ENCODE measurements around the gene CCDC60.

Gene CCDC60

DNA sequence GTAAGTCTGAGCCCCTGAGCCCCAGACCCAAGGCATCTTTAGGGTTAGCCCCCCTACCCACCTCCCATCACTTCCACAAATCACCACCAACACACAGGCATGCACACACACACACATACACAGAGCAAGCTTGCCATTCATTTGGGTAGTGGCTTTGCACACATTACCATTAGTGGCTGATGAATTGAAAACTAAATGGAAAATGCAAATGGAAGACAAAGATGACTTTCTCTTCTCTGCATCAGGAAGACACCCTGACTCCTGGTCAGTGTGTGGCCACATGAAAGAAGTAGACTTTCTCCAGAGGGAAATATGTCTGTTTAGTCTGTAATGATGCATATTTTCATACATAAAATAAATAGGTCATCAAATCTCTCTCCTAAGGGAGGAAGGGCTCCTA, 55.2 kb downstream of the CCDC60 start:
- no peak for DNase-seq (ENCODE audit: low spot score)

DNA sequence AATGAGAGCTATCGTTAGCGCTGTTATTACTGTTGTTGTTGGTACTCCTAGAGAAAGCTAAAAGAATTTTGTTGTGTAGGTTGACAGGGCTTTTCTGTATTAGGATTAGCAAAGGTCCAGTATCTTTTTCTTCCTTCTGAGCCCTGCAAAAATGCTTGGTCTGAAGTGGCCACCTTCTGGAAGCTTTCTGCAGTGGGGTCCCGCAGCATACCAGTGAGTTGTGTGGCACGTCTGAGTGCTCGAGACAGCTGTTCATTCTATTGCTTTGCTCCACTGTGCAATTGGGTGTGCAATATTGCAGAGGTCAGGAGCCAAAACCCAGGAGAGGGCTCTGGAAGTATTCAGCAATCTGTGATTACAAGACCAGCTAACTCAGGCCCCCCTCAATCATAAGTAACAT, 57.1 kb downstream of the CCDC60 start:
- DNase-seq (ENCODE audit: low spot score) = no peak

DNA sequence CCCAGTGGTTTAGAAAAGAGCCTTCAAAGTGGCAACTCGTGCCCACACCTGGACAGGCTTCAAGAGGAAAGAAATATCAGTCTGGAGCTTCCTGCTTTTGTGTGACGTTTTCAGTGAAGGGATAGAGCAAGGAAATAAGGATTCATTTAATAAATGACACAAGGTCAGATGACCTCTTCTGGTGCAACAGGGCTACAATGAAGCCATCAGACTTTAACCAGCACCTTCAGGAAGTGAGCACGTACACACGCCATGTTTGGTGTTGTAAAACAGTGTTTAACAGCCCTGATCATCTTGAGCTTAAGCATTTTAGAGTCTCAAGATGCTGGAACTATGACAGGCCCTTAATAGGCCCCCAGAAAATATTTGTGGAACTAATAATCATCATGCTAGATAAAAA, 59.1 kb downstream of the CCDC60 start:
- DNase-seq (ENCODE audit: low spot score) = no peak

DNA sequence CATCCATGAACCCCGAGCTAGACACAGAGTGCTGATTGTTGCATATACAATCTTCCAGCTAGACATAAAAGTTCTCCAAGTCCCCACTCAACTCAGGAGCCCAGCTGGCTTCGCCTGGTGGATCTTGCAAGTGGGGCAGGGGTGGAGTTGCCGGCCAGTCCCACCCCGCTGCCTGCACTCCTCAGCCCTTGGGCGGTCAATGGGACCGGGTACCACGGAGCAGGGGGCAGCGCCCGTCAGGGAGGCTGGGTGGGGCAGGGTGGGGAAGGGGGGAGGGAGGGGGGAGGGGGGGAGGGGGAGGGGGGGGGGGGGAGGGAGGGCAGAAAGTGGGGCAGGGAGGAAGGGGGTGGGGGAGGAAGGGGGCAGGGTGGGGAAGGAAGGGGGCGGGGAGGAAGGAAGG, 63.0 kb downstream of the CCDC60 start:
- no peak for DNase-seq (ENCODE audit: low spot score)

DNA sequence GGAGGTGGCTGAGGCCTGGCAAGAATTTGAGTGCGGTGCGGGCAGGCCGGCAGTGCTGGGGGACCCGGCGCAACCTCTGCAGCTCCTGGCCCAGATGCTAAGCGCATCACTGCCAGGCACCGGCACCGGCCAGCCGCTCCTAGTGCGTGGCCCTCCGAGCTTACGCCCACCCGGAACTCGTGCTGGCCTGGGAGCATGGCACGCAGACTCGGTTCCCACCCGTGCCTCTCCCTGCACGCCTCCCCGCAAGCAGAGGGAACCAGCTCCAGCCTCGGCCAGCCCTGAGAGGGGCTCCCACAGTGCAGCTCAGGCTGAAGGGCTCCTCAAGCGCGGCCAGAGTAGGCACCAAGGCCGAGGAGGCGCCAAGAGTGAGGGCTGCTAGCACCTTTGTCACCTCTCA, 63.7 kb downstream of the CCDC60 start:
- no peak for DNase-seq (ENCODE audit: low spot score)

DNA sequence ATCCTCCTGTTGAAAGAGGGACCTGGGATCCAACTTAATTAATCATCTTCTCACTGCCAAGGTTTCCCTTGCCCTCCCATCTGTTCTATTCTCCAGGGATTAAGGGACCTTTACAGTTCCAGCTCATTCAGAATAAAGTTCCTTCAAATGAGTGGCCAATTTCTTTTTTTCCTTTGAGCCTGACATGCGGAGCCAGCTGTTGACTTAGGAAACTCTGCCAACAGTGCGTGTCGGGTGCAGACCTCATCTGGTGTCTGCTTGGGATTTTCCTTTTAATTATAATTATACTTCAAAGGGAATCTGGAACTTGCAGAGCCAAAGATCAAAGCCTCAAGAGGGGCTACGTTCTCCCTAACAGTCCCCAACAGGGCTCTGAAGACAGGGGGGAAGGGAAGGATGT, 64.8 kb downstream of the CCDC60 start:
- DNase-seq (ENCODE audit: low spot score) = no peak

DNA sequence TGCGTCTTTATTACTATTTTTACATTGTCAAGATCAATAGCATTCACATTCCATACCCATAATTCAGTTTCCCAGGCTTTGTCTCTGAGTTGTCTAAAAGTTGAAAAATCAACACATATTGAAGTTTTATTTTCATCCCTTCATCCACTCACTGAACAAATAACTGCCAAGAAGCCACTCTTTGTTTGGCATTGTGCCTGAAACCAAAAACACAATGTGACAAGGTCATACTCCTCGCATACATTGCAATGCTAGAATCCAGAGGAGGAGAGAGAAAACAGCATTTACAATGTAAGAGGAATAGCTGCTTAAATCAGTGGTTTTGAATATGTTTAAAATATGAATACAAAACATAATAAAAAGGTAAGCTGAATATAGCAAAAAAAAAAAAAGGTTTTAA, 71.8 kb downstream of the CCDC60 start:
- no peak for DNase-seq (ENCODE audit: low spot score)

DNA sequence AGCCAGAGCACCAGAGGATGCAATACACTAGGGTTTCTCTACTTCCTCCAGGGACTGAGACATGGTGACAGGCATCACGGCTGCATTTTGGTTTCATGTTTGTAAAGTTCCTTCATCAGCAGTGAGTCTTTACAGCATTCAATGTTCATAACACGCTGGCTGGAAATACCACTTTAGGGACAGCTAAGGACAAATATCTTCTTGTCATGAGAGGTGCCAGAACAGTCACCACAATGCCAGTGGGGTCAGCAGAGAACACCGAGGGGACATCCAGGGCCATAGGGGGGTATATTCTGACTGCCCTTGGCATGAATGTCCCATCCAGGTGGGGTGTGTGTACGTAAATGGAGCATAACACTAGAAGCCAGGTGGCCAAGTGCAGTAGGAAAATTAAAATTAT, 72.3 kb downstream of the CCDC60 start:
- DNase-seq (ENCODE audit: low spot score) = no peak

DNA sequence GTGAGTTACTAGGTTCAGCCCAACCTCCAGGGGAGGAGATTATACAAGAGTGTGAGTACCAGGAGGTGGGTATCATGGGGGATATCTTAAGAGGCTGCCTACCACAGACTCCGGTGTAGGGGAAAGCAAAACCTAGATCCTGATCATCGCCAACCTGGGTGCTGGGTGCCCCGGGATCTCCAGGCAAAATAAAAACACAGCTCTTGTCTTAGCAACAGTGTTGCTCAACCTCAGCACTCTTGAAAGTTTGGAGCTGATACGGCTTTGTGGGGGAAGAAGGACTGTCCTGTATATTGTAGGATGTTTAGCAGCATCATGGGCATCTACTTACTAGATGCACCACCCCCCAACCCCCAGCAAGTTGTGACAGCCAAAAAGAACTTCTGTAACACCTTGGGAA, 74.5 kb downstream of the CCDC60 start:
- DNase-seq (ENCODE audit: low spot score) = no peak

DNA sequence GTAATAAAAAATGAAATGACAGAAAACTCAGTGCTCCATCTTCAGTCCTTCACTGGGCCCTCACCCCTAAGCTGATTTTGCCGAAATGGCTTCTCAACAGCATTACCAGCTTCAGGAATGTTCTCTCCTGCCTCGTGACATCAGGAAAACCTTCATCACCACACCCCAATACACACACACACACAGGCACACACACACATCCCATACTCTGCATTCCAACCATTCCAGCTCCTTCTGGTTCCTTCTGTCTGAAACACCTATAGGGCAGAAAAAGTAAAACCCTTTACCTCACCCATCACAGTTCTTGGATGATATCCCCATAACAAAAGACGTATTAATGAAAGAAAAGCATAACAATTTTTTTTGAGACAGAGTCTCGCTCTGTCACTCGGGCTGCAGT, 75.9 kb downstream of the CCDC60 start:
- DNase-seq (ENCODE audit: low spot score) = no peak

DNA sequence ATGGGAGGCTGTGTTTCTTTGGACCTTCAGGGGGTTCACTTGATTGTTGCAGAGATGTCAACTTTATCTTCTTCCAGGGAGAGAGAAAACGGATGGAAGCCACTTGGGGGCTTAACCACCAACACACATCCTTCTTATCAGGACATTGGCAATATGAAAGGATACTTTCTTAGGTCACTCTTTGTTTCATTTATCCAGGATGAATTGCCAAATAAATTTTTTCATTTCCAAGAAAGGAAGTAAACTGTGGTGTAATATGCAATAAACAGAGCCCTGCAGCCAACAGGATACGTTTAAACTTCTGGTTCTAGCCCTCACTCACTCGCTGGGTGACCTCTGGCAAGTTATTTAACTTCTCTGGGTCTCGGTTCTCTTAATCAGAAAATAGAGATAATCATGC, 77.8 kb downstream of the CCDC60 start:
- no peak for DNase-seq (ENCODE audit: low spot score)

DNA sequence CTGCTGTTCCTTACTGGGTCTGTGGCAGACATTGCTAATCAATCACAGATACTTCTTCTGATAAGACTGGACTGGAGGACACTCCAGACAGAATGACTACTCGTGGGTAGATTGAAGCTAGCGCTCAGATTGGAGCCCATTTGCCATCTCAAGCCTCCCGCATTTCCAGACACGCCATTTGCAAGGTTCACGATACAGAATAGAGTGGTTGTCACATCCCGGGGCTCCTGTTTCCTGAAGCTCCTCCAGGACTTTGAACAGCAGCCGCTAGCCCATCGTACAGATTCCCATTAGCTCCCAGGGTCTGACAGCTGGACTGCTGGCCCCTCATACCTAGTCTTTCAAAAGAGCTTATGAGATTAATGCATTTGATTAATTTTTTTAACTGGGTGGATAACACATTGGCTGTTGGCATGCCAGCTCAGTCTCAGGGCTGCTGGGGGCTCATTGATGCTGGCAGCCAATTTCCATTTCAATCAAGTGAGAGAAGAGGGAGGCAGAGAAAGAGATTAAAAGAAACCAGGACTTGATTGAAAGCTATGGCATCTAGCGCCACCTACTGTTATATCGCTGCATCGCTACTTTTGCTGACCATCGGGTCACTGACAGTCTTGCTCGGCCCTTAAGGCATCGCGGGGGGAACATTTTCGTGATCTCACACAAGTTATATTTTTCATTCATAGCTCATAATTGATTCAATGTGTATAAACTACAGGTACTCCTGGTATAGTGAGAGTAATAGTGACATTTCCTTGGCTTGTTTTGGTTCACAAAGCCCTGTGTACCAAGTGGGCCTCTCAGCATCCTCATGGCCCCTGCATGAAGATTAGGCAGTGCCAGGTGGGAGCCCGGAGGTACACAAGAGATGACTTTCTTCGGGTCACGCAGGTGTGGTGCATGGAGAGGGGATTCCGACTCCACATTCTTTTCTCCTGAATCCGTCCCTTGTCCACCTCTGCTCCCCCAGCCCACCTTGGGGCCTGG, 78.6 kb downstream of the CCDC60 start:
- peak; percentile 42 for DNase-seq (ENCODE audit: low spot score)

DNA sequence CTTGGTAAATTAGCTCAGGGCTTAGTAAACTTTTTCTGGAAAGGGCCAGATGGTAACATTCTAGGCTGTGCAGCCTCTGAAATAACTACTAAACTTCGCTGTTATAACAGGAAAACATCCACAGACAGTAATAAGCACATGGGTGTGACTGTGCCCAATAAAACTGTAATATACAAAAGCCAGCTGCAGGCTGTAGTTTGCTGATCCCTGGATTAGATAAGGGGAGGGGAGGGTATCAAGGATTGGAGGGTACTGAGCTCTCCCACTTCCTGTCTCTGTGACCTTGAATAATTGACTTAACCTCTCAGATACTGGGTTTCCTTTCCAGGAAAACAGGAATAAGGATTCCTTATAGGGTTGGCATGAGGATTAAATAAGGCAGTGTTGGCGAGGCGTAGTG, 81.2 kb downstream of the CCDC60 start:
- DNase-seq (ENCODE audit: low spot score) = no peak

DNA sequence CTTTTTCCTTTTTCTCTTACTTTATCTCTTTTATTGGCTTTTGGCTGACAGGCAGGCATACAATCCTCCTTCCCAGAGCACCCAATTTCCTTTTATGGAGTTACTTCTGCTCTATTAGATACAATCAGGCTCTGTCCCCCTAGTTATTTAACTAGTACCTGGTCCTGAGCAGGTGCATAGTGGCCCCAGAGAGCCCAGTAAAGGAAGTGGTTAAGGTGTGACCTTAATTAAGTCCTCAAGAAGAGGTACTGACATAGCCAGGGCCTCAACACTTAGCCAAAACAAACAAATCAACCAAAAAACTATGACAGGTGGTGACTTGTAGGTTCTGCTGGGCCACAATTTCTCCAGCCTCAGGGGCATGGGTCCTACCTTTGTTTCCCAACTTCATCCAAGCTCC, 82.9 kb downstream of the CCDC60 start:
- DNase-seq (ENCODE audit: low spot score) = no peak

DNA sequence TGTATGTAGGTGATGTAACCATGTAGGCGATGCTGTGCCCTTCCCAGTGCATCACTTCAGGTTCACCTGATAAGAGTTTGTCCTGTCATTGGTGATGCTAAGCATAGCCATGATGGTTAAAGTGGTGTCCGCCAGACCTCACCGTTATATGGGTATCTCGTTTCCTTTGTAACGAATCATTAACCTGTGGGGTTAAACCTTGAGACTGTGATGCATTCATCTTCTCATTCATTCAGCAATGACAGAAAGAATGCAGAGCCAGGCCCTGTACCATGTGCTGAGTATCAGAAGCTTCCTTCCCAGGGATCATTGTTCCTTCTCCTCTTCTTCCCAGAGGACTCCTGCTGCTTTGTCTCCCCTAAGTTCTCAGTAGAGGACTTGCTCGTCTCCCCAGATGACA, 84.9 kb downstream of the CCDC60 start:
- DNase-seq (ENCODE audit: low spot score) = no peak

DNA sequence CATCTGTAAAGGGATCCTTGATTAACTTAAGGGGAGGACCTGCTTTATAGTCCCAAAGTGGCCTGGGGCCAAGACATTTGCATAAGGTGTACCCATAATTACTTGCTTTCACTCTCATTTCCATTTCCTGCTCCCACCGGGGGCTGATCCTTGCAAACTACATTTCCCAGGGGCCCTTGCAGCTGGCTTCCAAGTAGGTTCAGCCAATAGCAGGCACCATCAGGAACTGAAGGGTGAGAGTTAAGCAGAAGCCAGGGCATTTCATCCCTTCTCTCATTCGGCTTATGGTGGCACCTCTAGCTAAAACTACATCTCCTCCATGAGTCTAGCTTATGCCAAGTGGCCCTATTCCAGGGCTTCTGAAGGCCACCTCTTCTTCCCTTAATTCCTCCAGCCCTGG, 88.8 kb downstream of the CCDC60 start:
- DNase-seq (ENCODE audit: low spot score) = no peak

DNA sequence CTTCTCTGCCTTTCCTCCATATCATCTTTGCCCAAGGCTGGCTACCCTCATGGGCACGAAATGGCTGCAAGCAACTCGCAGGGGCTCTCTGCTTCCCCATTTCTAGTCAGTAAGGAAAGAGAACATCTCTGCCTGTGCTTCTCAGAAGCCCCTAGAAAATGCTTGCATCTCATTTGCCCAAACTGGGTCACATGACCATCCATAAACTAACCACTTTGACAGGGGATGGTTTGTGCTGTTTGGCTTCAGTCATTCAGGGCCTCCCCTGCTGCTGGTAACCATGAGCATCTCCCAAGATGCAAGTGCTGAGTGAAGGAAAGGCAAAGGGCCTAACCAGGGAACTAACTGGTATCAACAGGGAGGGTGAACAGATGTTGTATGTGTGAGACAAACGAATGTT, 91.1 kb downstream of the CCDC60 start:
- no peak for DNase-seq (ENCODE audit: low spot score)

DNA sequence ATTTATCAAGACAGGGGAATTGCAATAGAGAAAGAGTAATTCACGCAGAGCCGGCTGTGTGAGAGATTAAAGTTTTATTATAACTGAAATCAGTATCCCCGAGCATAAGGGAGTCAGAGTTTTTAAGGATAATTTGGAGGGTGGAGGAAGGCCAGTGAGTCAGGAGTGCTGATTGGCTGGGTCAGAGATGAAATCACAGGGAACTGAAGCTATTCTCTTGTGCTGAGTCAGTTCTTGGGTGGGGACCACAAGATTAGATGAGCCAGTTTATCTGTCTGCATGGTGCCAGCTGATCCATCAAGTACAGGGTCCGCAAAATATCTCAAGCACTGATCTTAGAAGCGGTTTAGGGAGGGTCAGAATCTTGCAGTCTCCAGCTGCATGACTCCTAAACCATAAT, 96.6 kb downstream of the CCDC60 start:
- no peak for DNase-seq (ENCODE audit: low spot score)

DNA sequence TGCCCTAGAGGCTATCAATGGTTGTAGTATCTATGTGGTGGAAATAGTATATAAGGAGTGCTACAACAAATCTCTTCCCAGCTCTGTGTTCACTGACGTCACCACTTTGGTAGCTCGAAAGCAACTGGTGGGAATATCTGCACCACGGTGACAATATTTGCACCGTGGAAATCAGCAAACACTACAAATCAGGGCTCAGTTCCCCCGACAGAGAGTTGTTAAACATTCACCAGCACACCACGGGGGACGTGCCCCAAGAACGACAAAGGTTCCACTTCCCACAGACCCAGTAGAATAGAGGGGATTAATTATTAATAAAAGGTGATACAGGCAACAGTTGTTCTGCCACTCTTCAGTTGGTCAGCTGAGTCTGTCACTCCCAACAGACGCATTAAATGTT, 98.4 kb downstream of the CCDC60 start:
- DNase-seq (ENCODE audit: low spot score) = no peak

DNA sequence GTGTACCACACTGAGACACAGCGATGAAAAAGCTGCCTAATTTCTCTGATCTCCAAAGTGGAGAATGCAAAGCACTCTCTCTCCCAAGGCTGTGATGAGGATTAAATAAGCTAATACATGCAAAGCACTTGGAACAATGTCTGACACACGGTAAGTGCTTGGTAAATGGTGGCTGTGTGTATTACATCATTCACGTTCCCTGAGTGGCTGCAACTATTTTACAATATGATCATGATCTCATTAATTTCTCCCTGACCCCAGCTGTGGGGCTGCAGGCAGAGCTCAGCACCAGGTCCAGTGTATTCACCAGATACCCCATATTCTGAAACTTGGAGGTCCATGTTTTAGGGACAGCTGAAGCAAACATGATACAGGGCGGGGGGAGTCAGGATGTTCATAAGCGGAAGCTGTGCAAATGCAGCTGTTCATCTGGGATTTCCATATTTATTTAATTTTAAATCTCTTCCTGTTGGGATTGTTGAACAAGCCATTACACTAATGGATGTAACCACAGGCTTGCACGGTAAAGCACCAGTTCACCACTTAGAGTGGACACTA, 106.4 kb downstream of the CCDC60 start:
- DNase-seq (ENCODE audit: low spot score) = no peak

DNA sequence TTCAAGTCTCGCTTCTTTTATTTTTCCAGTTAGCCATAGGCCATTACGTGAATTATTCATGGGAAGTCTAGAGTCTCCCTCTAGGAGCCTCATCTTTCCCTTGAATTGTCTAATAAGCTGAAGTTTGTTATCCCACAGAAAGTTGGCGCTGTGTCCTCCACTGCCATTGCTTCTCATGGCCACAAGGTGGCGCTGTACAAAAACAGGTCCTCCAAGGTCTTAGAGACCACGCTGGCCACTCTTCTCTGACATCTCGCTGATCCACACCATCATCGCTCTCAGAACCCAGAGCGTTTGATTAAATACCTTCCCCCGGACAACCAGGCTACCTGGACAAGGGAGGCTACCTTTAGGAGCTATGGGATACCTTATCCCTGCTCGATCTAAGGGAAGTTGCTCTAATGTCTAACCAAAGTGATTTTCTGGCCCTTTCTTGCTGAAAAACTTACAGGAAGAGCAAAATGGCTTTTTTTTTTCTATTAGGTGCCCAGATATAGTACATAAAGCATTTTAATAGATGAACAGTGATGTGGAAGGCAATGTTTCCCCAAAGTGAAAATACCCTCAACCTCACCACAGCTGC, 110.0 kb downstream of the CCDC60 start:
- DNase-seq (ENCODE audit: low spot score) = peak; percentile 74

DNA sequence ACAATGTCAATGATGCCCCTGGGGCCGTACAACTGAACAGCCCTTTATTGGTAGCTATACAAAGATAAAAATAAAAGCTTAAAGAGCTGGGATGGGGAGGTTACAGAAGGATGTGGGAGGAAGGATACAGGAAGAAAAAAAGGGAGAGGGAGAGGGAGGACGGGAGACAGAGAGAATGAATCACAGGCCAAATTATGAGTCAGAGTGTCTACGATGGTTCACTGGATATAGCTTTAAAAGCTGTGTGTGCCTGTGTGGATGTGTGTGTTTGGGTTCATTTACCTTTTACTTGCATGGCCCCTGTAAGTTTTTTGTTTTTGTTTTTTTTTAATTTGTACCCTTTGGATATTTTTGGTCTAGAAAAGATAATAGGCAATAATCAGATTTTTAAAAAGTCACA, 111.9 kb downstream of the CCDC60 start:
- DNase-seq (ENCODE audit: low spot score) = no peak

DNA sequence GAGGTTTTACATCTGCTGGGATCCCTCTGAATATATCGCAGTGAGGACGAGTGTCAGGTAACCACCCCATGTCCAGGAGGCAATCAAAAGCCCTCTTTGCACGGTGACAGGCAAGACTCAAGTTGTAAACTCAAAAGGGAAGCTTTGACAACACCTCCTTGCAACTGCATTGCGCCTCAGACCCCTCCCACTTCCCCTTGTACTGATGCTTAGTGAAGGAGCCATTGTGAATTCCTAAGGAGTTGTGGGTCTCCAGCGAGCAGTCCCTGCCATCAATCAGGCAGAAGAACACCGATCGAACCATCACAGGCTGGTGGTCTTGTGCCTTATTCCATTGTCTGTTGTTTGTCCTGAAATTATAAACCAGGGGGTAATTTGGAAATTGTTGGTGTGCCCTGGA, 112.6 kb downstream of the CCDC60 start:
- no peak for DNase-seq (ENCODE audit: low spot score)

DNA sequence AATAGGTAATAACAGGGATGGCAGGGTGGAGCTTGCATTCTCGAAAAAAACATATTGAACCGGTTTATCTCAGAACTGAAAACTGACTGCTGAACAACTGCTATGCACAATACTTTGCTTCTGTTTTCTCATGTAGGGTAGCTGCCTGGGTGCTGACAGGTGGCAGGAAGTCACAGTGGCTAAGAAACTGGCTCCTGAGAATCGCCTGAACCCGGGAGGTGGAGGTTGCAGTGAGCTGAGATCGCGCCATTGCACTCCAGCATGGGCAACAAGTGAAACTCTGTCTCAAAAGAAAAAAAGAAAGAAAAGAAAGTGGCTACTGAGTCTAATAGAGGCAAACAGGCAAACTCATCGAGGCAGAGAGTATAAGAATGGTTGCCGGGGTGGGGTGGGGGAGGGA, 113.1 kb downstream of the CCDC60 start:
- DNase-seq (ENCODE audit: low spot score) = no peak
